Measurements from ENCODE around the gene ARHGEF5. TPM values are rescaled to one million over a fixed set of nuclear protein-coding genes. Genes with fewer than 3 reads are reported as not detected.
A peak's percentile ranks its signal among the peaks of the same experiment; 100 is the strongest.

The ARHGEF5 gene
- polyA plus RNA-seq, 3 donors = 0.04 to 0.11 TPM; not detected in 1

DNA sequence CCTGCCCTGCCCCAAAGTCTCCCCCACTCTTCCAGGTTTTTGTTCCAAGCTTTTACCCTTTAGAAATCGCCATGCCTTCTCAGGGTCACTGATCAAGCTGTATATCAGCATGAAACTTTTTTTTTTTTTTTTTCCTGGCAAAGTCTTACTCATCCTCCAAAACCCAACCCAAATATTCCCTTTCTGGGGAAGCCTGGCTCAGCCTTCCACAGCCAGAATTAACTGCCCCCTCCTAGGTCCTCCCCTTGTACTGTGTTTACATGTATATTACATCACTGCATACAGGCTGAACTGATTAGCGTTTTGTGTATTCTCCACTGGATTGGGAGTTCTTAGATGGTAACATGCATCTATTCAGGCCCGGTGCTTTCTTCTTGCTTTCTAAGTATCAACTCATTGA is 52.9 kb downstream of the ARHGEF5 start:
- no peaks in the 10 kb centered on the region for H3K36me3 Mint-ChIP-seq
- no peaks in the 10 kb centered on the region for H3K4me1 Mint-ChIP-seq
- Histone ChIP-seq H3K79me2 (ENCODE audit: insufficient read depth, low read length) (no peaks in the 10 kb centered on the region), H3K9ac (ENCODE audit: insufficient read depth, low read length, poor library complexity, severe bottlenecking) (no peak overlapping the region), H3K4me3 (replicated peaks in 1 of 3; ENCODE audit: low read depth in 2 of 3, low read length in 3 of 3) (no peak overlapping the region), H3K27me3 (ENCODE audit: control insufficient read depth in 2 of 2, insufficient read depth in 2 of 2, low read length in 2 of 2) (no peaks in the 10 kb centered on the region), H3K4me1 (ENCODE audit: control insufficient read depth in 1 of 2, insufficient read depth in 2 of 2, low read length in 2 of 2) (no peaks in the 10 kb centered on the region), H4K20me1 (ENCODE audit: insufficient read depth, low read length) (no peaks in the 10 kb centered on the region), H3K36me3 (replicated peaks in 1 of 2; ENCODE audit: control insufficient read depth in 1 of 2, insufficient read depth in 2 of 2, low read length in 2 of 2) (no peaks in the 10 kb centered on the region), H3K27ac (ENCODE audit: low read depth in 1 of 2, low read length in 2 of 2) (no peak overlapping the region), H3K4me2 (replicated peaks; ENCODE audit: extremely low read depth, low read length, poor library complexity, severe bottlenecking) (no peak overlapping the region), H3K9me3 (replicated peaks in 1 of 2; ENCODE audit: control insufficient read depth in 1 of 2, insufficient read depth in 1 of 2, low read length in 2 of 2) (no peaks in the 10 kb centered on the region), H2AFZ (ENCODE audit: insufficient read depth, low read depth, low read length, poor library complexity, severe bottlenecking) (no peak overlapping the region)
- H3K4me3 Mint-ChIP-seq = peak overlapping the region in 1 of 2 donors; percentile 2
- no peak for DNase-seq
- intact Hi-C loops (cut with micrococcal nuclease) = no loop called here
- TF ChIP-seq CTCF (IDR thresholded peaks at IDR 0.05) = no peak
- H3K27me3 Mint-ChIP-seq (ENCODE audit: low read depth in 3 of 3) = peaks cover 6 to 13% (median 6%) of the 10 kb centered on the region in 3 donors
- WGBS (ENCODE audit: insufficient coverage) = no CpG with 5 or more reads among the region's 3 CpGs
- H3K9me3 Mint-ChIP-seq = no peaks in the 10 kb centered on the region
- peak overlapping the region in 1 of 7 donors; percentile 4 for H3K27ac Mint-ChIP-seq

- Histone ChIP-seq H2AFZ (ENCODE audit: insufficient read depth, low read depth, low read length, poor library complexity, severe bottlenecking) (no peak overlapping the region), H3K27ac (ENCODE audit: low read depth in 1 of 2, low read length in 2 of 2) (no peak overlapping the region), H3K27me3 (ENCODE audit: control insufficient read depth in 2 of 2, insufficient read depth in 2 of 2, low read length in 2 of 2) (peaks cover 0 to 1% of the 10 kb centered on the region in 2 donors), H3K4me3 (replicated peaks in 1 of 3; ENCODE audit: low read depth in 2 of 3, low read length in 3 of 3) (no peak overlapping the region), H3K9ac (ENCODE audit: insufficient read depth, low read length, poor library complexity, severe bottlenecking) (no peak overlapping the region), H3K4me1 (ENCODE audit: control insufficient read depth in 1 of 2, insufficient read depth in 2 of 2, low read length in 2 of 2) (no peaks in the 10 kb centered on the region), H3K9me3 (replicated peaks in 1 of 2; ENCODE audit: control insufficient read depth in 1 of 2, insufficient read depth in 1 of 2, low read length in 2 of 2) (no peaks in the 10 kb centered on the region), H3K4me2 (replicated peaks; ENCODE audit: extremely low read depth, low read length, poor library complexity, severe bottlenecking) (no peak overlapping the region), H3K79me2 (ENCODE audit: insufficient read depth, low read length) (no peaks in the 10 kb centered on the region), H3K36me3 (replicated peaks in 1 of 2; ENCODE audit: control insufficient read depth in 1 of 2, insufficient read depth in 2 of 2, low read length in 2 of 2) (no peaks in the 10 kb centered on the region), H4K20me1 (ENCODE audit: insufficient read depth, low read length) (no peaks in the 10 kb centered on the region)
- Mint-ChIP-seq H3K36me3 (no peaks in the 10 kb centered on the region), H3K9me3 (peaks cover 0 to 1% (median 0%) of the 10 kb centered on the region in 7 donors), H3K4me1 (peaks cover 2% of the 10 kb centered on the region), H3K27me3 (ENCODE audit: low read depth in 3 of 3) (peaks cover 11 to 17% (median 12%) of the 10 kb centered on the region in 3 donors), H3K4me3 (no peak overlapping the region), H3K27ac (no peak overlapping the region)
- no peak for DNase-seq
- TF ChIP-seq CTCF (IDR thresholded peaks at IDR 0.05) = no peak
- 14% methylated on average over 4 of the region's 4 CpGs for WGBS (ENCODE audit: insufficient coverage)
- intact Hi-C loops (cut with micrococcal nuclease) = no loop called here
These were observed 55.2 kb downstream of the ARHGEF5 start for GRCh38 chr7:144410441-144410840.
